Sciatic nerve (tissue), 2 donors: Measurements from ENCODE around the gene PCBP1. TPM values are rescaled to one million over a fixed set of nuclear protein-coding genes. Genes with fewer than 3 reads are reported as not detected.
"Not testable (repeated sequence)": the region's sequence is repeated elsewhere in the genome, so short reads cannot be mapped to it uniquely, and the experiment has no call there.

Experiments used
- ATAC-seq: fragments of 200-7000 bp; cut with Tn5 transposase; one replicate; pipeline ENCODE4 v1.9.1; 2020; ENCODE audit warnings: mild to moderate bottlenecking, moderate library complexity
- DNase-seq: peaks from one replicate; pipeline ENCODE4 v3.0.0-alpha.2; 2020; ENCODE audit warnings: low spot score
- intact Hi-C: fragments of 100-400 bp; cut with DNase I; formaldehyde crosslinking; loops from one replicate; pipeline ENCODE4 v1.14.2; 2022
- total RNA-seq: library from RNA; stranded (reverse); fragmentation: NEBNext Ultra II Directional; extraction: Animal tissue kit (Norgen Biotek cat#: 25700); gene quantifications from one replicate; pipeline ENCODE4 v1.2.1, GENCODE V29; 2021
- donor health status: DM: no; HTN: no; CAD: no.
- donor health status: DM: no; HTN: no; CAD: no.

The PCBP1 gene
- total RNA-seq, 1 donor from 2014 or later = 285 TPM

DNA sequence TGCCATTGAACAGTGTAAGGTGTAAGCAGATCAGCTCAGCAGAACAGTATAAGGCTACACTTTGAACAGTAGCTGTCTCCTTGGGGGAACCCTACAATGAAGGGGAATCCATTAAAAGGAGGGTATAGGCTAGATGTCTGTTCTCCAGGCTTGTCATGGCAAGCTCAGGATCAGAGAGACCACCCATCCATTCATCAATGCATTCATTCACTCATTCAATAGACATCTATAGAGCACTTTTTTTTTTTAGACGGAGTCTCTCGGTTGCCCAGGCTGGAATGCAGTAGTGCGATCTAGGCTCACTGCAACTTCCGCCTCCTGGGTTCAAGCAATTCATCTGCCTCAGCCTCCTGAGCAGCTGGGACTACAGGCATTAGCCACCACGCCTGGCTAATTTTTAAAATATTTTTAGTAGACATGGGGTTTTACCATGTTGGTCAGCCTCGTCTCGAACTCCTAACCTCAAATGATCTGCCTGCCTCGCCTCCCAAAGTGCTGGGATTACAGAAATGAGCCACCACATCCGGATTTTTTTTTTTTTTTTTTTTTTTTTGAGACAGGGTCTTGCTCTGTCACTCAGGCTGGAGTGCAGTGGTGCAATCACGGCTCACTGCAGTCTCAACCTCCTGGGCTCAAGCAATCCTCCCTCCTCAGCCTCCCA lies 47.2 kb downstream of the PCBP1 start:
- DNase-seq, intact Hi-C loops, ATAC-seq: not testable (repeated sequence)

Other genes with a start within 250 kb of the PCBP1 start
- 46.9 TPM for gene SNRNP27, start 193.5 kb upstream of the PCBP1 start, total RNA-seq
- 25.3 TPM for gene MXD1, start 172.4 kb upstream of the PCBP1 start, total RNA-seq
- 5.6 TPM for gene ASPRV1, start 125.8 kb upstream of the PCBP1 start, total RNA-seq
- gene C2orf42, start 103.5 kb downstream of the PCBP1 start, total RNA-seq = 24.4 TPM
- gene TIA1, start 161.2 kb downstream of the PCBP1 start, total RNA-seq = 140 TPM
- 77.1 TPM for gene PCYOX1, start 170.7 kb downstream of the PCBP1 start, total RNA-seq
- gene SNRPG, start 206.3 kb downstream of the PCBP1 start, total RNA-seq = 81.1 TPM
- gene FAM136A, start 214.6 kb downstream of the PCBP1 start, total RNA-seq = 13.2 TPM